PC-9 (cell line): ENCODE measurements around the gene PLK2. TPM values are rescaled to one million over a fixed set of nuclear protein-coding genes. Genes with fewer than 3 reads are reported as not detected.

ENCODE experiments used
- BruUV-seq: library from RNA; stranded (reverse); fragments of 400-500 nt; replicated peaks from 2 replicates; lab custom pipeline; 2021; lab: Mats Ljungman, UMichigan
- CTCF ChIA-PET: fragments of 300-600 bp; sonication (Branson Sonifier 250); formaldehyde crosslinking; loops from one replicate; lab custom pipeline; 2022; ENCODE audit warnings: antibody characterized with exemption; lab: Charles Lee
- POLR2A ChIA-PET: fragments of 300-600 bp; sonication (Branson Sonifier 250); formaldehyde crosslinking; loops from one replicate; lab custom pipeline; 2022; ENCODE audit warnings: antibody characterized with exemption; ENCODE audit not compliant: unreplicated experiment; lab: Charles Lee
- DNase-seq, 2 experiments: peaks; one replicate each; pipeline versions ENCODE4 v3.0.0 to v3.0.0-alpha.2; 2015 to 2022; ENCODE audit warnings: mixed read lengths in 1 of 2
- H2AFZ ChIP-seq: fragments of 200-600 bp; sonication (generic); 2 replicates; pipeline ENCODE4 v1.8.1; 2017; ENCODE audit warnings: antibody characterized with exemption
- H3F3A ChIP-seq: fragments of 200-600 bp; sonication (generic); 2 replicates; pipeline ENCODE4 v1.8.1; 2017; ENCODE audit warnings: antibody characterized with exemption, mild to moderate bottlenecking, low read depth; ENCODE audit not compliant: insufficient read depth
- H3K27ac ChIP-seq: fragments of 200-600 bp; sonication (generic); 2 replicates; pipeline ENCODE4 v1.6.1; 2016; ENCODE audit warnings: mixed run types
- H3K27me3 ChIP-seq: fragments of 200-600 bp; sonication (generic); 2 replicates; pipeline ENCODE4 v1.6.1; 2016; ENCODE audit warnings: low read depth, mixed run types; ENCODE audit not compliant: insufficient read depth
- H3K36me3 ChIP-seq: fragments of 200-600 bp; sonication (generic); 2 replicates; pipeline ENCODE4 v1.6.1; 2016; ENCODE audit warnings: low read depth, mixed run types
- H3K4me1 ChIP-seq: fragments of 200-600 bp; sonication (generic); replicated peaks from 2 replicates; pipeline ENCODE4 v1.6.1; 2016; ENCODE audit warnings: mixed run types; ENCODE audit not compliant: insufficient read depth
- H3K4me2 ChIP-seq: fragments of 200-600 bp; sonication (generic); 2 replicates; pipeline ENCODE4 v1.6.1; 2017; ENCODE audit warnings: mixed run types
- H3K4me3 ChIP-seq: fragments of 200-600 bp; sonication (generic); 2 replicates; pipeline ENCODE4 v1.6.1; 2016; ENCODE audit warnings: mixed run types
- H3K79me2 ChIP-seq: fragments of 200-600 bp; sonication (generic); 2 replicates; pipeline ENCODE4 v1.6.1; 2017; ENCODE audit warnings: low read depth, mixed run types
- H3K9me2 ChIP-seq: fragments of 200-600 bp; sonication (generic); 2 replicates; pipeline ENCODE4 v1.8.1; 2017; ENCODE audit warnings: mild to moderate bottlenecking; ENCODE audit not compliant: insufficient read depth
- H3K9me3 ChIP-seq: fragments of 200-600 bp; sonication (generic); 2 replicates; pipeline ENCODE4 v1.8.1; 2016; ENCODE audit warnings: low read depth; ENCODE audit not compliant: insufficient read depth
- H4K20me1 ChIP-seq: fragments of 200-600 bp; sonication (generic); 2 replicates; pipeline ENCODE4 v1.8.1; 2017; ENCODE audit not compliant: insufficient read depth
- EZH2 ChIP-seq: fragments of 200-600 bp; sonication (generic); IDR thresholded peaks from 2 replicates; pipeline ENCODE4 v1.8.0; 2017; ENCODE audit warnings: antibody characterized with exemption, low read depth
- intact Hi-C: fragments of 100-400 bp; cut with micrococcal nuclease; formaldehyde crosslinking; loops from one replicate; pipeline ENCODE4 v1.10.0; 2022; ENCODE audit not compliant: unreplicated experiment
- total RNA-seq: library from RNA; stranded (reverse); gene quantifications from 2 replicates; pipeline ENCODE4 v1.2.3, GENCODE V29; 2021
- TF ChIP-seq, protein P1 (sequence below): fragments of 200-600 bp; sonication (generic); conservative IDR thresholded peaks from 2 replicates; pipeline ENCODE4 v1.6.1; 2017; ENCODE audit warnings: mixed run types, antibody characterized with exemption, mild to moderate bottlenecking, moderate library complexity

Gene PLK2
- total RNA-seq, 1 experiment from 2014 or later = 508 TPM

DNA sequence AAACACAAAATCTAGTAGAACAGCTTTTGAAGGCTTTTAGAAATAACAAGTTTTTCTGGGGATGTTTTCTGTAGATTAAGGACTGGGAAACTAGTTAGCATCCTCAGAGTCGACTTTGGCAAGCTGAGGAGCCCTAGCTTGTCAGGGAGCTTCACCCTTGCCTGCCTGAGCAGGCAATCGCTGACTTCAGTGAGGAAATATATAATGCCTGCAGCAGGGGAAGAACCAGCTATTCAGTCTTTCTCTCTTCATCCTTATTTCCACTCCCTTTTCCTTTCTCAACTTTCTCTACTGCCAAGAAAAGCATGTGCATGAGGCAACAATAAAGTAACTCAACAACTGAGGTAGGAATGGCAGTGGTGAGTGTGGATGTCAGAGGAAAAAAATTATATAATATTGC, 54.7 kb downstream of the PLK2 start:
- no peak for TF ChIP-seq EZH2
- TF ChIP-seq, protein P1, sequence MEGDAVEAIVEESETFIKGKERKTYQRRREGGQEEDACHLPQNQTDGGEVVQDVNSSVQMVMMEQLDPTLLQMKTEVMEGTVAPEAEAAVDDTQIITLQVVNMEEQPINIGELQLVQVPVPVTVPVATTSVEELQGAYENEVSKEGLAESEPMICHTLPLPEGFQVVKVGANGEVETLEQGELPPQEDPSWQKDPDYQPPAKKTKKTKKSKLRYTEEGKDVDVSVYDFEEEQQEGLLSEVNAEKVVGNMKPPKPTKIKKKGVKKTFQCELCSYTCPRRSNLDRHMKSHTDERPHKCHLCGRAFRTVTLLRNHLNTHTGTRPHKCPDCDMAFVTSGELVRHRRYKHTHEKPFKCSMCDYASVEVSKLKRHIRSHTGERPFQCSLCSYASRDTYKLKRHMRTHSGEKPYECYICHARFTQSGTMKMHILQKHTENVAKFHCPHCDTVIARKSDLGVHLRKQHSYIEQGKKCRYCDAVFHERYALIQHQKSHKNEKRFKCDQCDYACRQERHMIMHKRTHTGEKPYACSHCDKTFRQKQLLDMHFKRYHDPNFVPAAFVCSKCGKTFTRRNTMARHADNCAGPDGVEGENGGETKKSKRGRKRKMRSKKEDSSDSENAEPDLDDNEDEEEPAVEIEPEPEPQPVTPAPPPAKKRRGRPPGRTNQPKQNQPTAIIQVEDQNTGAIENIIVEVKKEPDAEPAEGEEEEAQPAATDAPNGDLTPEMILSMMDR = no peak
- no peak overlapping the region for H3K27ac ChIP-seq
- peaks cover 14% of the 10 kb centered on the region; the same call in 1 of the 2 replicates for H3F3A ChIP-seq
- no TSS peak for BruUV-seq
- no peak overlapping the region for H2AFZ ChIP-seq
- intact Hi-C loops = no loop called here
- H3K9me3 ChIP-seq = peaks cover 7% of the 10 kb centered on the region; the same call in 1 of the 2 replicates
- CTCF ChIA-PET = no interaction called here
- H3K27me3 ChIP-seq = no peaks in the 10 kb centered on the region
- H3K36me3 ChIP-seq = no peaks in the 10 kb centered on the region
- H3K4me1 ChIP-seq = peaks cover 38% of the 10 kb centered on the region
- no peak overlapping the region for H3K4me3 ChIP-seq
- no peaks in the 10 kb centered on the region for H3K79me2 ChIP-seq
- POLR2A ChIA-PET = no interaction called here
- H4K20me1 ChIP-seq = no peaks in the 10 kb centered on the region
- H3K4me2 ChIP-seq = no peak overlapping the region
- no peaks in the 10 kb centered on the region for H3K9me2 ChIP-seq
- DNase-seq = no peak

- no TSS peak for BruUV-seq
- H3K27me3 ChIP-seq = no peaks in the 10 kb centered on the region
- ChIA-PET POLR2A (no interaction called here), CTCF (no interaction called here)
- H3K79me2 ChIP-seq = no peaks in the 10 kb centered on the region
- DNase-seq = no peak
- H3F3A ChIP-seq = peaks cover 14% of the 10 kb centered on the region; the same call in 1 of the 2 replicates
- no peak overlapping the region for H3K4me2 ChIP-seq
- no peaks in the 10 kb centered on the region for H3K36me3 ChIP-seq
- no peaks in the 10 kb centered on the region for H4K20me1 ChIP-seq
- H3K9me2 ChIP-seq = no peaks in the 10 kb centered on the region
- no peak overlapping the region for H3K27ac ChIP-seq
- TF ChIP-seq, protein P1 = no peak
- no peak for TF ChIP-seq EZH2
- intact Hi-C loops = no loop called here
- H2AFZ ChIP-seq = no peak overlapping the region
- H3K4me1 ChIP-seq = peaks cover 34% of the 10 kb centered on the region
- H3K4me3 ChIP-seq = no peak overlapping the region
- H3K9me3 ChIP-seq = peaks cover 7% of the 10 kb centered on the region; the same call in 1 of the 2 replicates
These were observed 55.2 kb downstream of the PLK2 start for GRCh38 chr5:58404734-58405133.

Other genes with a start within 250 kb of the PLK2 start
- not detected in 2 replicates for gene GAPT, start 31.3 kb upstream of the PLK2 start, total RNA-seq
- not detected in 2 replicates for gene RAB3C, start 123.0 kb upstream of the PLK2 start, total RNA-seq